Measurements from ENCODE around the gene TCF3.

TCF3 gene

DNA sequence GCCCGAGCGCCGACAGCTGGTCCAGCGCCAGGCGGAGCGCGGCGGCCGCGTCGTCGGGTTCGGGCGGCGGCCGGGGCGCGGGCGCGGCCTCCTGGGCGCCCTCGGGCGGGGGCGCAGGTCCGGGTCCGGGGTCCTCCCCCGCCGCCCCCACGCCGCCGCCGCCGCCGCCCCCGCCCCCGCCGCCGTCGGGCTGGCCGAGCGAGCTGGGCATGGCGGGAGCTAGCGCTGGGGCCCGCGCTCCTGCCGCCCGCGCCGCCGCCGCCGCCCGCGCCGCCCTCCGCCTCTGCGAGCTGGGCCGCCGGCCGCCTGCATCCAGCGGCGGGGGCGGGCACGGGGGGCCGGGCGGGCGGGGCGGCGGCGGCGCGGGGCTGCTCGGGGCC is 84.6 kb downstream of the TCF3 start:
- Histone ChIP-seq H3K4me3 (ENCODE audit: low read depth in 1 of 2, low read length in 1 of 2) (no peak overlapping the region), H3K27ac (no peak overlapping the region)
- TF ChIP-seq CTCF (IDR thresholded peaks at IDR 0.05), result no peak

GRCh38 chr19:1567116-1567847 is 85.1 kb downstream of the TCF3 start:
- no peak overlapping the region for H3K27ac ChIP-seq
- no peaks in the 10 kb centered on the region for H3K36me3 ChIP-seq
- H3K4me1 ChIP-seq (ENCODE audit: control insufficient read depth in 1 of 2, insufficient read depth in 1 of 2, low read depth in 1 of 2, low read length in 1 of 2), result peaks cover 5 to 12% of the 10 kb centered on the region in 2 experiments
- TF ChIP-seq CTCF (IDR thresholded peaks at IDR 0.05), result no peak
- peaks cover 86% of the 10 kb centered on the region for H3K27me3 ChIP-seq
- H3K9me3 ChIP-seq, result no peaks in the 10 kb centered on the region
- H3K4me3 ChIP-seq (ENCODE audit: low read depth in 1 of 2, low read length in 1 of 2), result peak overlapping the region in 1 of 2 experiments; percentile 41

More for the DNA sequence above, 84.6 kb downstream of the TCF3 start:
- Histone ChIP-seq H3K9me3 (no peaks in the 10 kb centered on the region), H3K36me3 (no peaks in the 10 kb centered on the region), H3K27me3 (peaks cover 80% of the 10 kb centered on the region), H3K4me1 (ENCODE audit: control insufficient read depth in 1 of 2, insufficient read depth in 1 of 2, low read depth in 1 of 2, low read length in 1 of 2) (peaks cover 5 to 12% of the 10 kb centered on the region in 2 experiments)

DNA sequence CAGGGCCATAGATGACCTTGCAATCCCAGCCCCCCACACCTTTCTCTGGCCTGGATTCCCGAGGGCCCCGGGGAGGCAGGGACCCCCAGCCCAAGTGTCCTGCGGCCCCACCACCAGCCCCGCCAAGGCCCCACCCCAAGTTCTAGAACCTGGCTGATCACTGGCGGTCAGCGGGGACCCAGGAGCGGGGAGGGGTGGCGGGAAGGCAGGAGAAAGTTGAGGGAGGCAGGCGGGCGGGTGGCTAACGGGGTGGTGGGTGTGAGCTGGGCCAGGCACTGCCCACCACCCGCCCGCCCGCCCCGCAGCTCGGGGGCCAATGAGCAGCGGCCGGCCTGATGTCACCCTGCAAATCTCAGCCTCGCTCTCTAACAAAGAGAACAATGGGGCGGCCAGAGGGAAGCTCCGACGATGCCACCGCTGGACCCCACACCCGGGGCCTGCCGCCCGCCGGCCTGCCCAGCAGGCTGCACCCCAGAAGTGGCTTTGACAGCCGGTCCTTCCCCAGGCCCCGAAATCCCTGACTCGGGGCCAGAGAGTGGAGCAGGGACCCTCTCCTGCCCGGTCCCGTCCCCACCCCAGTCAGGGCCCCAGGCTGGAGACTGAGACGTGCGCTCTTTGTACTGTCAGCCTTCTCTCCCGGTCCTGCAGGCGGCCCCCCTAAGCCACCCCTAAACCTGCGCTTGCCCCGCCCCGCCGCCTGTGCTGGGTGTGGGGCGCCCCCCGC is 85.9 kb downstream of the TCF3 start:
- peaks cover 89% of the 10 kb centered on the region for H3K27me3 ChIP-seq
- TF ChIP-seq CTCF (IDR thresholded peaks at IDR 0.05), result no peak
- H3K36me3 ChIP-seq, result no peaks in the 10 kb centered on the region
- H3K4me3 ChIP-seq (ENCODE audit: low read depth in 1 of 2, low read length in 1 of 2), result no peak overlapping the region
- H3K4me1 ChIP-seq (ENCODE audit: control insufficient read depth in 1 of 2, insufficient read depth in 1 of 2, low read depth in 1 of 2, low read length in 1 of 2), result peaks cover 5 to 12% of the 10 kb centered on the region in 2 experiments
- no peak overlapping the region for H3K27ac ChIP-seq
- no peaks in the 10 kb centered on the region for H3K9me3 ChIP-seq

DNA sequence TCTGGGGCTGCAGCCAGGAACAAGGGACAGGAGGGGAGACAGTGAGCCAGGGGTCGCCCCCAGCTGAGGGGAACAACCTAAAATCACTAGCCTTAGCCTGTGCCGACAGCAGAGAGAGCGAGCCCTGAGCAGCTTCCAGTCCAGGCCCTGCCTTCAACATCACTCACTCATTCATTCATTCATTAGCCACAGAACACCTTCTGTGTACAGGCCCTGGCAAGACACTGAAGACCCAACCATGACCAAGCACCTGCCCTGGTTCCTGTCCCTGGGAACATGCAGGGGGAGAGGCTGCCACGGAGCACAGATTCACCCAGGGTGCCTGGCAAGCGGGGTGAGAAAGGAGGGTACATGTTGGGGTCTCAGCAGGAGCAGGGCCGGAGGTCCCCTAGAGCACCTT is 89.2 kb downstream of the TCF3 start:
- TF ChIP-seq CTCF (IDR thresholded peaks at IDR 0.05), result no peak
- peaks cover 2 to 8% of the 10 kb centered on the region in 2 experiments for H3K4me1 ChIP-seq (ENCODE audit: control insufficient read depth in 1 of 2, insufficient read depth in 1 of 2, low read depth in 1 of 2, low read length in 1 of 2)
- no peak overlapping the region for H3K27ac ChIP-seq
- H3K9me3 ChIP-seq, result no peaks in the 10 kb centered on the region
- H3K27me3 ChIP-seq, result peaks cover 78% of the 10 kb centered on the region
- H3K4me3 ChIP-seq (ENCODE audit: low read depth in 1 of 2, low read length in 1 of 2), result no peak overlapping the region
- no peaks in the 10 kb centered on the region for H3K36me3 ChIP-seq

- Histone ChIP-seq H3K4me1 (ENCODE audit: control insufficient read depth in 1 of 2, insufficient read depth in 1 of 2, low read depth in 1 of 2, low read length in 1 of 2) (no peaks in the 10 kb centered on the region), H3K9me3 (no peaks in the 10 kb centered on the region), H3K36me3 (no peaks in the 10 kb centered on the region), H3K27ac (no peak overlapping the region), H3K27me3 (peaks cover 67% of the 10 kb centered on the region), H3K4me3 (ENCODE audit: low read depth in 1 of 2, low read length in 1 of 2) (no peak overlapping the region)
- no peak for TF ChIP-seq CTCF (IDR thresholded peaks at IDR 0.05)
Observed at GRCh38 chr19:1561236-1561842, 91.1 kb downstream of the TCF3 start.
